H1 (cell line): ENCODE measurements around the gene CD48. TPM values are rescaled to one million over a fixed set of nuclear protein-coding genes. Genes with fewer than 3 reads are reported as not detected.

ENCODE experiments used
- CTCF ChIA-PET: fragments of 300-600 bp; sonication (Branson Sonifier 250); formaldehyde crosslinking; loops from one replicate; lab custom pipeline; 2021; ENCODE audit not compliant: partially characterized antibody; lab: Charles Lee
- POLR2A ChIA-PET: fragments of 300-600 bp; sonication (Branson Sonifier 250); formaldehyde crosslinking; loops from one replicate; lab custom pipeline; 2021; ENCODE audit warnings: inconsistent platforms; ENCODE audit not compliant: partially characterized antibody; lab: Charles Lee
- DNase-seq, 2 experiments: peaks; one replicate each; pipeline versions ENCODE4 v3.0.0 to v3.0.0-alpha.2; 2010 to 2022; ENCODE audit warnings: low spot score in 2 of 2, low read depth in 1 of 2, mixed read lengths in 1 of 2
- FAIRE-seq: peaks from 2 replicates; lab custom pipeline; 2011; peaks lifted over from hg19 to GRCh38; lab: Jason Lieb, UNC
- H2AFZ ChIP-seq: 2 replicates; pipeline ENCODE4 v1.8.1; 2012; ENCODE audit warnings: low read length, inconsistent platforms
- H2AK5ac ChIP-seq: 2 replicates; pipeline ENCODE4 v1.6.1; 2013; ENCODE audit warnings: low read depth, low read length
- H2BK120ac ChIP-seq: replicated peaks from 2 replicates; pipeline ENCODE3; 2013; ENCODE audit warnings: low read depth, low read length, inconsistent platforms
- H2BK12ac ChIP-seq: 2 replicates; pipeline ENCODE4 v1.6.1; 2013; ENCODE audit warnings: low read depth, low read length
- H2BK15ac ChIP-seq: 2 replicates; pipeline ENCODE4 v1.6.1; 2013; ENCODE audit warnings: low read length
- H2BK20ac ChIP-seq: 2 replicates; pipeline ENCODE4 v1.6.1; 2013; ENCODE audit warnings: low read length
- H2BK5ac ChIP-seq: 2 replicates; pipeline ENCODE4 v1.6.1; 2013; ENCODE audit warnings: low read depth, low read length
- H3K14ac ChIP-seq: 2 replicates; pipeline ENCODE4 v1.6.1; 2013; ENCODE audit warnings: inconsistent platforms; ENCODE audit not compliant: insufficient read length
- H3K18ac ChIP-seq: 2 replicates; pipeline ENCODE4 v1.6.1; 2013; ENCODE audit warnings: low read length; ENCODE audit errors: extremely low read depth
- H3K23ac ChIP-seq: 2 replicates; pipeline ENCODE4 v1.6.1; 2013; ENCODE audit warnings: inconsistent platforms; ENCODE audit not compliant: insufficient read length
- H3K23me2 ChIP-seq: 2 replicates; pipeline ENCODE4 v1.6.1; 2013; ENCODE audit warnings: low read depth, low read length
- H3K27ac ChIP-seq: 2 replicates; pipeline ENCODE4 v1.6.1; 2011; ENCODE audit warnings: low read depth, low read length, inconsistent platforms
- H3K27me3 ChIP-seq, 4 experiments: replicated peaks in 1 of 4; 1 replicate in 1 of 4; 2 replicates in 3 of 4; pipeline versions ENCODE4 v1.6.1 to v1.8.1; 2011 to 2013; ENCODE audit warnings: low read length in 3 of 4, mild to moderate bottlenecking in 3 of 4, inconsistent platforms in 2 of 4, mixed read lengths in 2 of 4, moderate library complexity in 1 of 4; ENCODE audit not compliant: control insufficient read depth in 3 of 4, insufficient read depth in 3 of 4; ENCODE audit errors: extremely low read depth in 1 of 4
- H3K36me3 ChIP-seq, 4 experiments: 2 replicates each; pipeline versions ENCODE4 v1.6.1 to v1.8.1; 2011 to 2013; ENCODE audit warnings: mild to moderate bottlenecking in 4 of 4, low read length in 3 of 4, moderate library complexity in 2 of 4, control low read depth in 1 of 4, inconsistent platforms in 1 of 4; ENCODE audit not compliant: insufficient read depth in 4 of 4, control insufficient read depth in 2 of 4
- H3K4ac ChIP-seq: replicated peaks from 2 replicates; pipeline ENCODE3; 2013; ENCODE audit warnings: low read length, low read depth, mixed read lengths, inconsistent platforms; ENCODE audit not compliant: insufficient read length
- H3K4me1 ChIP-seq, 4 experiments: replicated peaks in 1 of 4; 1 replicate in 1 of 4; 2 replicates in 3 of 4; pipeline versions ENCODE4 v1.6.1 to v1.8.1; 2011 to 2013; ENCODE audit warnings: low read length in 3 of 4, inconsistent platforms in 2 of 4, mixed read lengths in 1 of 4; ENCODE audit not compliant: insufficient read depth in 4 of 4, control insufficient read depth in 3 of 4
- H3K4me2 ChIP-seq, 2 experiments: 2 replicates each; pipeline versions ENCODE4 v1.6.1 to v1.8.1; 2011 to 2013; ENCODE audit warnings: low read depth in 2 of 2, low read length in 2 of 2, control low read depth in 1 of 2, inconsistent platforms in 1 of 2, mild to moderate bottlenecking in 1 of 2; ENCODE audit not compliant: insufficient read depth in 1 of 2
- H3K4me3 ChIP-seq, 4 experiments: fragments of 200-600, 300-600 bp in 1 of 4; sonication (generic), shearing (Covaris generic), sonication (Bioruptor Twin) in 1 of 4; 2 replicates each; pipeline versions ENCODE4 v1.5.1 to v1.8.1; 2011 to 2016; ENCODE audit warnings: low read length in 4 of 4, low read depth in 3 of 4, control low read depth in 2 of 4, inconsistent platforms in 2 of 4, mild to moderate bottlenecking in 2 of 4, mixed read lengths in 1 of 4, moderate library complexity in 1 of 4; ENCODE audit not compliant: insufficient read depth in 2 of 4; ENCODE audit errors: extremely low read depth in 1 of 4
- H3K56ac ChIP-seq: replicated peaks from 2 replicates; pipeline ENCODE3; 2013; ENCODE audit warnings: low read depth, mild to moderate bottlenecking, mixed read lengths, low read length, inconsistent platforms; ENCODE audit not compliant: insufficient read length
- H3K79me1 ChIP-seq: 2 replicates; pipeline ENCODE4 v1.6.1; 2013; ENCODE audit warnings: low read depth, low read length, control low read depth
- H3K79me2 ChIP-seq, 2 experiments: 2 replicates each; pipeline versions ENCODE4 v1.6.1 to v1.8.1; 2012 to 2013; ENCODE audit warnings: low read length in 2 of 2, mild to moderate bottlenecking in 2 of 2, inconsistent platforms in 1 of 2; ENCODE audit not compliant: insufficient read depth in 2 of 2, control insufficient read depth in 1 of 2
- H3K9ac ChIP-seq, 4 experiments: replicated peaks in 1 of 4; 1 replicate in 1 of 4; 2 replicates in 3 of 4; pipeline versions ENCODE4 v1.6.1 to v1.8.1; 2011 to 2013; ENCODE audit warnings: low read depth in 3 of 4, low read length in 3 of 4, control low read depth in 2 of 4, mild to moderate bottlenecking in 2 of 4, moderate library complexity in 2 of 4, inconsistent platforms in 1 of 4; ENCODE audit errors: extremely low read depth in 1 of 4
- H3K9me3 ChIP-seq, 2 experiments: 2 replicates each; pipeline versions ENCODE4 v1.6.1 to v1.8.1; 2012 to 2013; ENCODE audit warnings: mild to moderate bottlenecking in 2 of 2, moderate library complexity in 2 of 2, control low read depth in 1 of 2, inconsistent platforms in 1 of 2, low read depth in 1 of 2, low read length in 1 of 2, mixed read lengths in 1 of 2; ENCODE audit not compliant: insufficient read depth in 2 of 2
- H4K20me1 ChIP-seq, 2 experiments: replicated peaks in 1 of 2; 2 replicates each; pipeline versions ENCODE3 to v1.8.1; 2011 to 2013; ENCODE audit warnings: inconsistent platforms in 2 of 2, low read length in 2 of 2, mild to moderate bottlenecking in 1 of 2; ENCODE audit not compliant: insufficient read depth in 2 of 2, control insufficient read depth in 1 of 2
- H4K5ac ChIP-seq: 2 replicates; pipeline ENCODE4 v1.6.1; 2013; ENCODE audit warnings: low read length, low read depth, mixed read lengths, inconsistent platforms; ENCODE audit not compliant: insufficient read length
- H4K8ac ChIP-seq: 2 replicates; pipeline ENCODE4 v1.8.0; 2013; ENCODE audit warnings: mild to moderate bottlenecking, moderate library complexity, low read length, inconsistent platforms; ENCODE audit not compliant: insufficient read depth; ENCODE audit errors: extremely low read depth
- H4K91ac ChIP-seq: replicated peaks from 2 replicates; pipeline ENCODE3; 2013; ENCODE audit warnings: low read length, mixed read lengths, inconsistent platforms; ENCODE audit not compliant: insufficient read length
- EP300 ChIP-seq, 2 experiments: IDR thresholded peaks; 1 replicate in 1 of 2; 2 replicates in 1 of 2; pipeline ENCODE4 v1.6.1; 2011 to 2012; ENCODE audit warnings: low read depth in 2 of 2, low read length in 2 of 2, mild to moderate bottlenecking in 2 of 2, borderline replicate concordance in 1 of 2, inconsistent platforms in 1 of 2, moderate library complexity in 1 of 2
- GTF2F1 ChIP-seq: IDR thresholded peaks from 2 replicates; pipeline ENCODE4 v1.6.1; 2012; ENCODE audit warnings: low read depth, low read length, improper control_type of control experiment, borderline replicate concordance
- HDAC2 ChIP-seq, 2 experiments: fragments of 300-600 bp in 1 of 2; sonication (generic) in 1 of 2; IDR thresholded peaks; 2 replicates each; pipeline ENCODE4 v1.6.1; 2011 to 2012; ENCODE audit warnings: low read depth in 2 of 2, low read length in 2 of 2, mild to moderate bottlenecking in 2 of 2, moderate library complexity in 2 of 2, borderline replicate concordance in 1 of 2, inconsistent platforms in 1 of 2
- KDM5A ChIP-seq: fragments of 200-600 bp; IDR thresholded peaks from 2 replicates; pipeline ENCODE4 v1.7.1; 2012; ENCODE audit warnings: mild to moderate bottlenecking, low read length, inconsistent platforms, mixed read lengths
- WGBS, 2 experiments: shearing (Covaris generic) in 1 of 2; methylation state at CpG; one replicate each; pipeline versions ENCODE4 v1.1.6 to v1.1.7; 2013 to 2015; ENCODE audit warnings: low lambda C conversion rate in 2 of 2, mixed read lengths in 2 of 2, inconsistent platforms in 1 of 2, low coverage in 1 of 2, missing lambda C conversion rate in 1 of 2; ENCODE audit not compliant: insufficient replicate concordance in 2 of 2, insufficient coverage in 1 of 2, insufficient read length in 1 of 2; ENCODE audit errors: extremely low coverage in 1 of 2, missing lambda C conversion rate in 1 of 2; 5-methylcytosine and 5-hydroxymethylcytosine counted together
- polyA plus RNA-seq, 7 experiments: library from polyadenylated mRNA; depleted of rRNA in 3 of 7; stranded (reverse) in 5 of 7; unstranded in 2 of 7; fragments of >200 nt in 5 of 7; fragments of 200-250 nt in 2 of 7; gene quantifications; 1 replicate in 5 of 7; 2 replicates in 1 of 7; 4 replicates in 1 of 7; pipeline versions ENCODE4 v1.2.1 to v1.2.3, GENCODE V29; 2011 to 2013; ENCODE audit warnings: missing spikeins in 2 of 7, mixed read lengths in 2 of 7
- total RNA-seq: library from RNA; stranded (reverse); fragmentation: NEBNext Ultra II Directional; extraction: Animal tissue kit (Norgen Biotek cat#: 25700); gene quantifications from 2 replicates; pipeline ENCODE4 v1.2.1, GENCODE V29; 2021
- TF ChIP-seq, protein P1 (sequence below): IDR thresholded peaks from 2 replicates; pipeline ENCODE4 v1.6.1; 2011; ENCODE audit warnings: low read length, improper control_type of control experiment

CD48 gene
- total and polyA plus RNA-seq, 2 of the 8 experiments (the other 6 are each of a cell fraction or from before 2014, with no cell fraction given): 0.08 TPM; not detected in 1

DNA sequence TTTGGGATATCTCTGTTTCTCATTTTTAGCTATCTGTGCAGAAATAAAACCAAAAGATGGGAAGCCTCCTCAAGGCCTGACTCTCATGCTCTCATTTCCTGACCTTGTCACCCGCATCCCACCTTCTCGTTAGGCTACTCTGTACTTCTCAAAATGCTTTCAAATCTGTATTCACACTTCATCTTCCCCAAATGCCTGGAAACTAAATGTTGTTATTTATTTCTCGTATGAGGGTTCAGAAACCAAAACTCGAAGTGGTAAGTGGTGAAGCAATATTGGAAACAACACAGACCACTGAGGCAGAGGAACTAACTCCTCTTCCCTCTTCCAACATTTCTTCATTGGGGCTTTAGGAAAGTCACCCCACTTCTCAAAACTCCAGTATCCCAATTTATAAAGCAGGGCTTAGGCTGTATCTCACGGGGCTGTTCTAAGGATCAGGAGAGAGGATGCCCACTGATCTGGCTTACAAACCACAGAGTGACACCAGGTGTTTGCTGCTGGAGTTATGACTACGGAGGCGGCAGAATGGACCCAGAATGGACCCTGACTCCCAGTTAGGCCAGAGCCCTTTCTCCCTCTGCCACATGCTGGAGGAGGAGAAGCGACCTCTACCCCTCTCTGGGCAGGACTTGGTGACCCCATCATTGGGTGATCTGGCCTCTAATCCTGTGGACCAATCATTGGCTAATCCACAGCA, 31.0 kb upstream of the CD48 start:
- no peaks in the 10 kb centered on the region for H4K20me1 ChIP-seq
- H2BK120ac ChIP-seq: no peak overlapping the region
- no peak overlapping the region for H3K56ac ChIP-seq
- no peaks in the 10 kb centered on the region for H3K36me3 ChIP-seq
- H4K8ac ChIP-seq: no peak overlapping the region
- no peak overlapping the region for H3K14ac ChIP-seq
- H4K5ac ChIP-seq: no peak overlapping the region
- 83% methylated on average over 8 of the region's 8 CpGs; no CpG with 5 or more reads in 1 of the 2 experiments for WGBS, 2 experiments
- H3K4me1 ChIP-seq: peaks cover 0 to 5% (median 0%) of the 10 kb centered on the region in 4 experiments; a peak in 2 of 7 replicates
- H3K23ac ChIP-seq: no peak overlapping the region
- ChIA-PET CTCF (interaction anchor here (0.9 to 6.5 kb wide), 7 partner anchors 9 to 209 kb away, joined by 3 to 63 read pairs (median 6); no protein-coding TSS in a partner anchor), POLR2A (interaction anchor here (0.9 kb wide), 1 partner anchor 69 kb away, joined by 3 read pairs; no protein-coding TSS in a partner anchor)
- DNase-seq (no peak), FAIRE-seq (no peak)
- no peak overlapping the region for H2BK12ac ChIP-seq
- no peaks in the 10 kb centered on the region for H3K27me3 ChIP-seq
- no peaks in the 10 kb centered on the region for H3K79me1 ChIP-seq
- no peaks in the 10 kb centered on the region for H3K9me3 ChIP-seq
- H3K4ac ChIP-seq: no peak overlapping the region
- no peak overlapping the region for H4K91ac ChIP-seq
- no peak overlapping the region for H2BK15ac ChIP-seq
- H3K79me2 ChIP-seq: no peaks in the 10 kb centered on the region
- no peak overlapping the region for H3K4me2 ChIP-seq
- no peak overlapping the region for H3K9ac ChIP-seq
- no peak overlapping the region for H2BK20ac ChIP-seq
- no peak overlapping the region for H2BK5ac ChIP-seq
- H3K4me3 ChIP-seq: no peak overlapping the region
- H2AFZ ChIP-seq: no peak overlapping the region
- no peak overlapping the region for H3K27ac ChIP-seq
- no peak overlapping the region for H3K18ac ChIP-seq
- no peaks in the 10 kb centered on the region for H3K23me2 ChIP-seq
- no peak overlapping the region for H2AK5ac ChIP-seq
- no peak for TF ChIP-seq HDAC2 (IDR thresholded peaks at IDR 0.05; ENCODE audit: borderline replicate concordance in 1 of 2, low read depth in 2 of 2, low read length in 2 of 2)
- TF ChIP-seq KDM5A: no peak
- no peak for TF ChIP-seq GTF2F1
- TF ChIP-seq, protein P1, sequence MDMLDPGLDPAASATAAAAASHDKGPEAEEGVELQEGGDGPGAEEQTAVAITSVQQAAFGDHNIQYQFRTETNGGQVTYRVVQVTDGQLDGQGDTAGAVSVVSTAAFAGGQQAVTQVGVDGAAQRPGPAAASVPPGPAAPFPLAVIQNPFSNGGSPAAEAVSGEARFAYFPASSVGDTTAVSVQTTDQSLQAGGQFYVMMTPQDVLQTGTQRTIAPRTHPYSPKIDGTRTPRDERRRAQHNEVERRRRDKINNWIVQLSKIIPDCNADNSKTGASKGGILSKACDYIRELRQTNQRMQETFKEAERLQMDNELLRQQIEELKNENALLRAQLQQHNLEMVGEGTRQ: no peak
- no peak for TF ChIP-seq EP300 (IDR thresholded peaks at IDR 0.05; ENCODE audit: borderline replicate concordance in 1 of 2, low read depth in 2 of 2, low read length in 2 of 2)
